Mucosa of rectum (tissue), 2 donors: ENCODE results near the gene FSTL5.
"Not testable (repeated sequence)": the region's sequence is repeated elsewhere in the genome, so short reads cannot be mapped to it uniquely, and the experiment has no call there.

Source experiments
- H3K27ac ChIP-seq, 2 donors: one replicate each; pipeline ENCODE4 v1.7.0; 2013; ENCODE audit warnings: inconsistent platforms in 2 of 2, low read depth in 2 of 2, low read length in 2 of 2
- H3K27me3 ChIP-seq, 2 donors: one replicate each; pipeline ENCODE4 v1.7.0; 2013; ENCODE audit warnings: low read length in 2 of 2; ENCODE audit not compliant: control insufficient read depth in 2 of 2, insufficient read depth in 2 of 2
- H3K36me3 ChIP-seq, 2 donors: one replicate each; pipeline ENCODE4 v1.7.0; 2013; ENCODE audit warnings: low read length in 2 of 2; ENCODE audit not compliant: control insufficient read depth in 2 of 2, insufficient read depth in 2 of 2
- H3K4me1 ChIP-seq, 2 donors: one replicate each; pipeline ENCODE4 v1.7.0; 2013; ENCODE audit warnings: low read length in 2 of 2, mild to moderate bottlenecking in 1 of 2; ENCODE audit not compliant: control insufficient read depth in 2 of 2, insufficient read depth in 2 of 2
- H3K4me3 ChIP-seq, 2 donors: one replicate each; pipeline ENCODE4 v1.7.0; 2013; ENCODE audit warnings: low read length in 2 of 2
- H3K9ac ChIP-seq, 2 donors: one replicate each; pipeline ENCODE4 v1.7.0; 2013; ENCODE audit warnings: low read length in 2 of 2, low read depth in 1 of 2, mild to moderate bottlenecking in 1 of 2
- H3K9me3 ChIP-seq, 2 donors: one replicate each; pipeline ENCODE4 v1.7.0; 2013; ENCODE audit warnings: low read length in 2 of 2; ENCODE audit not compliant: control insufficient read depth in 2 of 2
- donor health status: healthy.
- donor health status: Normal muscosa, but diverticular disease.

FSTL5 gene

GRCh38 chr4:162104459-162105124 is 59.2 kb downstream of the FSTL5 start:
- no peak overlapping the region for H3K9ac ChIP-seq
- no peaks in the 10 kb centered on the region for H3K4me1 ChIP-seq
- no peaks in the 10 kb centered on the region for H3K27me3 ChIP-seq
- no peak overlapping the region for H3K4me3 ChIP-seq
- no peak overlapping the region for H3K27ac ChIP-seq
- H3K9me3 ChIP-seq, result no peaks in the 10 kb centered on the region
- H3K36me3 ChIP-seq, result no peaks in the 10 kb centered on the region

- H3K27me3 ChIP-seq, H3K4me1 ChIP-seq, H3K9ac ChIP-seq, H3K9me3 ChIP-seq, H3K36me3 ChIP-seq, H3K4me3 ChIP-seq, H3K27ac ChIP-seq: not testable (repeated sequence)
These were observed 59.9 kb downstream of the FSTL5 start for GRCh38 chr4:162103908-162104307.

DNA sequence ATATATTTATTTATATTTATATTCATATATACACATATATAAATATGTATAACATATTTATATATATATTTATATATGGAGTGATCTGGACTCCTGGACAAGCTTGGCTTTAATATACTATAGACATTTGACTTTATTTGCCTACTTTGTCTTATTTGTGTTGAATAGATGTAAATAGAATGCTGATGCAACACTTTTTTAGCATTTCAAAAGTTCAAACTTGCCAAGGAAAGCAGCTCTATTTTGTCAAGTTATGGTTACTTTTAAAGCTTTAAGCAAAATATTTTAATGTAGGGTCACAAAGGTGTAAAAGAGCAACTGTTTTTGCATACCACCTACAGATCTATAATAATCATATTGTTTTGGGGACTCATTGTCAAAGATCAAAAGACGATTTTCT is 61.1 kb downstream of the FSTL5 start:
- no peaks in the 10 kb centered on the region for H3K27me3 ChIP-seq

DNA sequence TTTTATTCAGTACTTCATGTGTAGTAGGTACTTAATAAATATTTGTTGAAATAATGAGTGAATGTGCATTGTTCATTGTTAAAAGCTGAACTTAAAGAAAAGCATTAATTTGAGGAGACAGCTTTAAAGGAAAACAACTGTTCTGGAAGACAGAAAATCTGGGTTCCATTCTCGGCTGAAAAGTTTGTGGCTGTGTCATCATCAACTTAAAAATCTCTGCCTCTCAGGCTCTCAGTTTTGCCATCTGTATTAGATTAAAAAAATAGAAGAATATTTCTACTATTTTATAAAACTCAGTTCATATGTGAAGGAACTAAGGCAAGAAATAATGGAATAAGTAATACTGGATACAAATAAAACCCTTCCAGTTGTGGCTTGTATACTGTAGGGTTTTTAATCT is 62.5 kb downstream of the FSTL5 start:
- H3K27me3 ChIP-seq, result no peaks in the 10 kb centered on the region
- H3K4me3 ChIP-seq, result no peak overlapping the region
- no peak overlapping the region for H3K27ac ChIP-seq
- H3K4me1 ChIP-seq, result no peaks in the 10 kb centered on the region
- H3K36me3 ChIP-seq, result no peaks in the 10 kb centered on the region
- no peak overlapping the region for H3K9ac ChIP-seq
- no peaks in the 10 kb centered on the region for H3K9me3 ChIP-seq

More for the DNA sequence above, 61.1 kb downstream of the FSTL5 start:
- no peak overlapping the region for H3K9ac ChIP-seq
- H3K9me3 ChIP-seq, result no peaks in the 10 kb centered on the region
- H3K4me1 ChIP-seq, result no peaks in the 10 kb centered on the region
- no peaks in the 10 kb centered on the region for H3K36me3 ChIP-seq
- H3K4me3 ChIP-seq, result no peak overlapping the region
- H3K27ac ChIP-seq, result no peak overlapping the region

GRCh38 chr4:162075726-162076125 is 88.1 kb downstream of the FSTL5 start:
- H3K27me3 ChIP-seq, result no peaks in the 10 kb centered on the region
- H3K36me3 ChIP-seq, result no peaks in the 10 kb centered on the region
- no peaks in the 10 kb centered on the region for H3K9me3 ChIP-seq
- H3K9ac ChIP-seq, result no peak overlapping the region
- no peak overlapping the region for H3K4me3 ChIP-seq
- no peak overlapping the region for H3K27ac ChIP-seq
- no peaks in the 10 kb centered on the region for H3K4me1 ChIP-seq

DNA sequence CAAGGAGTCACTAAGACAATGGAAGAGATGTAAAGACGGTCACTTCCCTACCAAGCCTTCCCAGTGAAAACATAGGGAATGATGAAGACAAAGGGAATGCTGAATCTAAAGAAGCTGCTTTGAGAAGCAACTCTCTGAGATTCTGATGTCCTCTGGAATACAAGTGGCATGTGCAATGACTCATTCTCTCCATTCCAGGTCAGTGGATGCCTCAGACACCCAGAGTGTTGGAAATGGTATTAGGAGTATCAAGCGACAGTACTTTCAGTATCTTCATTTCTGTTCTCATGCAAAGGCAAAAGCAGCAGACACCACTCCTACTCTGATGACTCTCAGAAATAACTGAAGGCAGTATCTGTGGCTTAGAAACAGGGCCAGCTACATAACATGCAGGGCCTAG is 102.6 kb downstream of the FSTL5 start:
- Histone ChIP-seq H3K9ac (no peak overlapping the region), H3K9me3 (no peaks in the 10 kb centered on the region), H3K27me3 (no peaks in the 10 kb centered on the region), H3K4me1 (no peaks in the 10 kb centered on the region), H3K36me3 (no peaks in the 10 kb centered on the region), H3K27ac (no peak overlapping the region), H3K4me3 (no peak overlapping the region)

DNA sequence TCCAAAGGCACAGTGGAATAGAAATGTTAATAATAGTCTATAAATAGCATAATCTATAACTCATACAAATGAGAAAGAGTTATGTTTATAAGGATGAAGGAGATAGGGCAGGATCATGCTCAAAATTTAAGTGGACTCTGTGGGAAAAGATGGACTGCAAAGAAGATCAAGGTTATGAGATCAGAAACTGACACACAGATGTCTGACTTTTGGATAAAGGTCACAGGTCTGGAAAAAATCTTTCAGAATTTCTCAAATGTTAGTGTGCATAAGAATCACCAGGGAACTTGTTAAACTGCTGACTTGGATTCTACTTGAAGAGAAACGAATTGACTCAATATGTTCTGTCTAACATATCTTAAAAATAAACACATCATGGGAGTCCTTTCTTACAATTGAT is 104.1 kb downstream of the FSTL5 start:
- no peaks in the 10 kb centered on the region for H3K36me3 ChIP-seq
- H3K9ac ChIP-seq, result no peak overlapping the region
- H3K9me3 ChIP-seq, result no peaks in the 10 kb centered on the region
- no peak overlapping the region for H3K27ac ChIP-seq
- no peaks in the 10 kb centered on the region for H3K27me3 ChIP-seq
- no peak overlapping the region for H3K4me3 ChIP-seq
- no peaks in the 10 kb centered on the region for H3K4me1 ChIP-seq

GRCh38 chr4:162056990-162057389 is 106.8 kb downstream of the FSTL5 start:
- no peaks in the 10 kb centered on the region for H3K4me1 ChIP-seq
- H3K4me3 ChIP-seq, result no peak overlapping the region
- H3K27ac ChIP-seq, result no peak overlapping the region
- no peaks in the 10 kb centered on the region for H3K36me3 ChIP-seq
- no peaks in the 10 kb centered on the region for H3K9me3 ChIP-seq
- no peaks in the 10 kb centered on the region for H3K27me3 ChIP-seq
- no peak overlapping the region for H3K9ac ChIP-seq

DNA sequence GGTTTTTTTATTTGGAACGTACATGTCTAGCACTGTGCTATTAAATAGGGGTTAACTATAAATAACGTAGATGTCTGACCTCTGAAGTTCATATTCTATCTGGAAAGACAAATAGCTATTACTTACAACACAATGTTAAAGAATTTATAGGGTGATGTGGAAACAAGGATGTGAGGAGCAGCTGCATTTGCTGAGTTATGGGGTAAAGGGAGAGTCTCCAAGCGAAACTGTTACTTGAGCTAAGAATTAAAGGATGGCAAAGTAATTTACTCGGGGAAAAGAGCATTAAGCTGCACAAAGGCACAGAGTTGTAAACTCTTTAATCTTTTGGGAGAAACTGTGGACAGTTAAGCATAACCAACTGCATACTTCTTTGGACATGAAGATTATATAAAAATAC is 117.7 kb downstream of the FSTL5 start:
- Histone ChIP-seq H3K27ac (no peak overlapping the region), H3K36me3 (no peaks in the 10 kb centered on the region), H3K4me3 (no peak overlapping the region), H3K4me1 (no peaks in the 10 kb centered on the region), H3K9me3 (no peaks in the 10 kb centered on the region), H3K27me3 (no peaks in the 10 kb centered on the region), H3K9ac (no peak overlapping the region)

DNA sequence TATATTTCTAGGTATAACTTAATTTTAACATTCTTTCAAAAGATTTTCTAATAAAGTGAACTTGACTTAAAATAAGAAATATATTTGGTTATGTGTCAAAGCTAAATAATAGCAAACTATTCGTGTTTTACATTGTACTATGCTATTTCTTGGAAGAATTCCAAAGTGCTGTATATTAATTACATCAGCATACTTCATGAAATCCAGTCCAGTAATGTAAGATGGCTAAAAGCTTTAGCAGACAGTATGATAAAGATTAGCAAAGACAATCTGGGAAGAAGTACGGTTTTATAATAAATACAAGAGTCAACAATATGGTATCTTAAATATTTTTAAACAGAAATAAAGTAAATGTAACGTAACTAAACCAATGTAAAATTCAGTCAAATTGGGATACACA is 125.7 kb downstream of the FSTL5 start:
- Histone ChIP-seq H3K36me3 (no peaks in the 10 kb centered on the region), H3K27me3 (no peaks in the 10 kb centered on the region), H3K9ac (no peak overlapping the region), H3K27ac (no peak overlapping the region), H3K4me1 (no peaks in the 10 kb centered on the region), H3K9me3 (no peaks in the 10 kb centered on the region), H3K4me3 (no peak overlapping the region)

- Histone ChIP-seq H3K4me3 (no peak overlapping the region), H3K9ac (no peak overlapping the region), H3K4me1 (no peaks in the 10 kb centered on the region), H3K36me3 (no peaks in the 10 kb centered on the region), H3K27me3 (no peaks in the 10 kb centered on the region), H3K27ac (no peak overlapping the region), H3K9me3 (no peaks in the 10 kb centered on the region)
These were observed 145.9 kb downstream of the FSTL5 start for GRCh38 chr4:162017863-162018262.
